Nephron (organoid): Measurements from ENCODE around the gene JPH2.

Experiments
- H3K27ac Mint-ChIP-seq, 3 experiments: 2 replicates each; pipeline ENCODE4 v1.8.0; 2020; ENCODE audit warnings: mixed read lengths in 3 of 3, mild to moderate bottlenecking in 2 of 3, moderate library complexity in 1 of 3
- H3K27me3 Mint-ChIP-seq: 2 replicates; pipeline ENCODE4 v1.8.0; 2021; ENCODE audit warnings: low read depth, mild to moderate bottlenecking, moderate library complexity, mixed read lengths
- H3K36me3 Mint-ChIP-seq: 2 replicates; pipeline ENCODE4 v1.8.0; 2020; ENCODE audit warnings: low read depth, mixed read lengths
- H3K4me1 Mint-ChIP-seq: 2 replicates; pipeline ENCODE4 v1.8.0; 2020; ENCODE audit warnings: mixed read lengths
- H3K4me3 Mint-ChIP-seq, 3 experiments: 2 replicates each; pipeline ENCODE4 v1.8.0; 2020; ENCODE audit warnings: mild to moderate bottlenecking in 3 of 3, mixed read lengths in 3 of 3, moderate library complexity in 2 of 3
- H3K9me3 Mint-ChIP-seq: 2 replicates; pipeline ENCODE4 v1.8.0; 2020; ENCODE audit warnings: mixed read lengths
- TF ChIP-seq, protein P1 (sequence below), 3 experiments: fragments of 200-600 bp; sonication (generic); IDR thresholded peaks; one replicate each; pipeline ENCODE4 v1.5.0; 2021; ENCODE audit warnings: antibody characterized with exemption in 3 of 3; ENCODE audit not compliant: unreplicated experiment in 3 of 3

Gene JPH2

DNA sequence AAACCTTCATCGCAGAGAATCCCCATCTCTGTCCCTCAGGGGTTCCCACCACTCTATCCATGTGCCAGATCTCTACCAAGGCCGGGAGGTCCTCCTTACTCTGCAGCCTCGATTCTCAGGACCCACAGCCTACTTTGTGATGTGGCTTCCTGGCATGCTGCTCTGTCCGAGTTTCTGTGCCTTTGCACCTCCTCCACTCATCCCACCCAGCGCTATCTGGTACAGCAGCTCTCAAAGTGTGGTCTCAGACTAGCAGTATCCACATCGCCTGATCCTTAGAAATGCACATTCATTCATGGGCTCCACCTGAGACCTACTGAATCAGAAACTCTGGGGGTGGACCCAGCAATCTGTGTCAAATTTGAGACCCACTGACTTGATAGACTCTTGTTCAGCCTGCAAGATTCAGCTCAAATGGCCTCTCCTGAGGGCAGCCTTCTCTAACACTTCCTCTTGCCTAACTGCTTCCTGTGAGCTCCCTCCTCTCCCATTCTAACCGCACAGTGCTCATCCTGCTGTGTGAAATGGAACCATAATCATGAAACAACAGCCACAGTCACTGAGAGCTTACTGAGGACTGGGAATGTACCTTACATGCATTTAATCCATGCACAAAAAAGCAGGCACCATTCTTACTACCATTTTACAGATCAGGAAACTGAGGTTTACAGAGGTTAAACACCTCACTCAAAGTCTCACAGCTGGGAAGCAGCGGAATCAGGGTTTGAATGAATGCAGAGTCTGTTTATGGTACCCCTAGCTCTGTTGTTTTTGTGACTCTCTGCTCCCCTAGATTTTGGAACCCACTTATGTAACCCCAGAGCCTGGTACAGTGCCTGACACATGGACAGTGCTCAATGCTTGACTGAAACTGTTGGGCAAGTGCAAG, 69.4 kb downstream of the JPH2 start:
- H3K27me3 Mint-ChIP-seq = peaks cover 5% of the 10 kb centered on the region
- H3K9me3 Mint-ChIP-seq = no peaks in the 10 kb centered on the region
- TF ChIP-seq, protein P1, sequence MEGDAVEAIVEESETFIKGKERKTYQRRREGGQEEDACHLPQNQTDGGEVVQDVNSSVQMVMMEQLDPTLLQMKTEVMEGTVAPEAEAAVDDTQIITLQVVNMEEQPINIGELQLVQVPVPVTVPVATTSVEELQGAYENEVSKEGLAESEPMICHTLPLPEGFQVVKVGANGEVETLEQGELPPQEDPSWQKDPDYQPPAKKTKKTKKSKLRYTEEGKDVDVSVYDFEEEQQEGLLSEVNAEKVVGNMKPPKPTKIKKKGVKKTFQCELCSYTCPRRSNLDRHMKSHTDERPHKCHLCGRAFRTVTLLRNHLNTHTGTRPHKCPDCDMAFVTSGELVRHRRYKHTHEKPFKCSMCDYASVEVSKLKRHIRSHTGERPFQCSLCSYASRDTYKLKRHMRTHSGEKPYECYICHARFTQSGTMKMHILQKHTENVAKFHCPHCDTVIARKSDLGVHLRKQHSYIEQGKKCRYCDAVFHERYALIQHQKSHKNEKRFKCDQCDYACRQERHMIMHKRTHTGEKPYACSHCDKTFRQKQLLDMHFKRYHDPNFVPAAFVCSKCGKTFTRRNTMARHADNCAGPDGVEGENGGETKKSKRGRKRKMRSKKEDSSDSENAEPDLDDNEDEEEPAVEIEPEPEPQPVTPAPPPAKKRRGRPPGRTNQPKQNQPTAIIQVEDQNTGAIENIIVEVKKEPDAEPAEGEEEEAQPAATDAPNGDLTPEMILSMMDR (IDR thresholded peaks at IDR 0.05; ENCODE audit: unreplicated experiment in 3 of 3) = no peak
- peaks cover 37% of the 10 kb centered on the region for H3K4me1 Mint-ChIP-seq
- H3K4me3 Mint-ChIP-seq = no peak overlapping the region
- no peak overlapping the region for H3K27ac Mint-ChIP-seq
- H3K36me3 Mint-ChIP-seq = no peaks in the 10 kb centered on the region

DNA sequence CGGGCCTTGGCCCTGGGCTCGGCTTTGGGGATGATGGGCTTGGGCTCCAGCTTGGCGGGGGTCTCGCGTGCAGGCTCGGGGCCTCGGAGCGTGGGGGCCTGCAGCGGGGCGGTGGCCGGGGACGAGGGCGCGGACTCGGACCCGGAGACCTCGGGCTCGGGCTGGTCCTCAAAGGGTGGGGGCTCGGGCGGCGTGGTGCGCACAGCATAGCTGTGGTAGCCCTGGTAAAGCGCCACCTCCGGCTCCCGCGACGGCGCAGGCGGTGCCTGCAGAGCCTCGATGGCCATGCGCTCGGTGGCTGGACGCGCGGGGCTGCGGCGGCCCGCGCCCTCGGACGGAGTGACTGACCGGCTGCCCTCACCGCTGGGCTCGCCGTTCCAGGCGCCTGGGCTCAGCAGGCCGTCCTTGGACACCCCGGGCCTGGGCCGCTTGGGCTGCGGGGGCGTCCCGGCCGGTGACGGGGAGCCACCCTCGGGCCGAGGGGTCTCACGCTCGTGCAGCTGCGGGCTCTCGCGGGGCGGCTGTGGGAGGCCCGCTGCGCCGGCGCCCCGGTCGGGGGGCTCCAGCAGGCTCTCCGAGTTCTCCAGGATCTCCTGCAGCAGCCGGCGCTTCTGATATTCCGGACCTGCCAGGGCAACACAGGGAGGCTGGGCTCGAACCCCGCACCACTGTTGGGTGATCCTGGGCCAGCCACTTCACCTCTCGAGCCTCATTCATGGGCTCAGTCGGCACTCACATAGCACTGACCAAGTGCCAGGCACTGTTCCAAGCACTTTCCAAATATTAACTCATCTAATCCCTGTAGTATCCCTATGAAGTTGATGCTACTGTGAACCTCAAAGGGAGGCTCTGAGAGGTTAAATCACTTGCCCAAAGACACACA, 71.0 kb downstream of the JPH2 start:
- TF ChIP-seq, protein P1 (IDR thresholded peaks at IDR 0.05; ENCODE audit: unreplicated experiment in 3 of 3) = no peak

DNA sequence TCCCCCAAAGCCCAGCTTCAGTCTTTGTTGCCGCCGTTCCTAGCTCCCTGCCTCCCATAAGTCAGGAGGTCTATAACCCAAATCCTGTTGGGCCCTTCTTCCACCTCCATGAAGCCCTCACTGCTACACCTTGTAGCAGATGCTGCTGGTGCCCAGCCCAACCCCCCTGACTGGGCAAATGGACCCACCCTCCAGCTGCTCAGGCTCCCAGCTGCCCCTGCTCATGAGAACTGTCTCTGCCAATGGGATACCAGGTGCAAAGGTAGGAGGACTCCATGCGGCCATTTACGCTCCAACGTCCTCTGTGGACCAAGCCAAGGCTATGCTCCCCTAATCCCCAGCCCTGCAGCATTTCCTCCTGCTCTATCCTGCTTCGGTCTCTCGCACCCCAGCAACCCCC, 71.8 kb downstream of the JPH2 start:
- H3K4me1 Mint-ChIP-seq = peaks cover 42% of the 10 kb centered on the region

More for the DNA sequence above, 71.0 kb downstream of the JPH2 start:
- no peaks in the 10 kb centered on the region for H3K36me3 Mint-ChIP-seq
- peak overlapping the region in 2 of 3 experiments; percentile 46 to 47 for H3K27ac Mint-ChIP-seq
- peaks cover 45% of the 10 kb centered on the region for H3K4me1 Mint-ChIP-seq
- no peaks in the 10 kb centered on the region for H3K9me3 Mint-ChIP-seq
- H3K4me3 Mint-ChIP-seq = no peak overlapping the region
- H3K27me3 Mint-ChIP-seq = peaks cover 5% of the 10 kb centered on the region

DNA sequence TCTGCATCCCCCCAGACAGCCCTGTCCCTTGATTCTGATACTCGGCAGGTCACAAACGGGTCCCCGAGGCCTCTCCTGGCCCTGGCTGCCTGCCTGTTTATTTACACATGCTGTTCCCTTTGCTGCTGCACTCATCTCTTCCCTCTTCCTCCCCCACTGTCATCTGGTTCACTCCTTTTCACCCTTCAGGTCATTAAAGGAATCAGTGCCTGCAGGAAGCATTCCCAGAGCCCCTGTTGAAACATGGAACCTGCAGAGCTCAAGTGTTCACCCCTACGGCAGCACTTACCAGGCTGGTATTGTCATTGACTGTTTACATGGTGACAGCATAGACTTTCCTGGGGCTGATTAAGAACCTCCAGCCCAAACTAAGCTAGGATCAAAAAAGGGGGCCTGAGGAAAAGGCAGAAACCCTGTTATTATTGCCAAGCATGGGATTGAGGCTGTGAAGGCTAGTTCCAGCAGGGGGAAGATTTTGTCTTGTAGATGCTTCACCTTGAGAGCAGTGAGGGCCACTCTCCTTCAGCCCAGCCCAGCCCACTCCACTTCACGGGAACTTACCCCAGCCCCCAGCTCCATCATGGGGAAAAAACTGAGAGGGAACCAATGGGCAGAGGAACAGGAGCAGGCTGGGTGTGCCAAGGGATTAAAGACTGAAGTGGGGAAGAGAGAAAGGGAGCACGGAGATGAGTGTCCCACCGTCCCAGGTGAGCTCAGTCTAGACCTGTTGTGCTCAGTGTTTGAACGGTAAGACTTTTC, 73.2 kb downstream of the JPH2 start:
- H3K9me3 Mint-ChIP-seq = no peaks in the 10 kb centered on the region
- H3K4me3 Mint-ChIP-seq = peak overlapping the region in 1 of 3 experiments; percentile 6
- H3K36me3 Mint-ChIP-seq = no peaks in the 10 kb centered on the region
- peak overlapping the region in 2 of 3 experiments; percentile 69 to 72 for H3K27ac Mint-ChIP-seq
- peaks cover 46% of the 10 kb centered on the region for H3K4me1 Mint-ChIP-seq
- TF ChIP-seq, protein P1 (IDR thresholded peaks at IDR 0.05; ENCODE audit: unreplicated experiment in 3 of 3) = no peak
- H3K27me3 Mint-ChIP-seq = peaks cover 5% of the 10 kb centered on the region

More for the DNA sequence above, 71.8 kb downstream of the JPH2 start:
- Mint-ChIP-seq H3K27me3 (peaks cover 5% of the 10 kb centered on the region), H3K36me3 (no peaks in the 10 kb centered on the region), H3K9me3 (no peaks in the 10 kb centered on the region), H3K27ac (no peak overlapping the region), H3K4me3 (no peak overlapping the region)
- TF ChIP-seq, protein P1 (IDR thresholded peaks at IDR 0.05; ENCODE audit: unreplicated experiment in 3 of 3) = no peak

DNA sequence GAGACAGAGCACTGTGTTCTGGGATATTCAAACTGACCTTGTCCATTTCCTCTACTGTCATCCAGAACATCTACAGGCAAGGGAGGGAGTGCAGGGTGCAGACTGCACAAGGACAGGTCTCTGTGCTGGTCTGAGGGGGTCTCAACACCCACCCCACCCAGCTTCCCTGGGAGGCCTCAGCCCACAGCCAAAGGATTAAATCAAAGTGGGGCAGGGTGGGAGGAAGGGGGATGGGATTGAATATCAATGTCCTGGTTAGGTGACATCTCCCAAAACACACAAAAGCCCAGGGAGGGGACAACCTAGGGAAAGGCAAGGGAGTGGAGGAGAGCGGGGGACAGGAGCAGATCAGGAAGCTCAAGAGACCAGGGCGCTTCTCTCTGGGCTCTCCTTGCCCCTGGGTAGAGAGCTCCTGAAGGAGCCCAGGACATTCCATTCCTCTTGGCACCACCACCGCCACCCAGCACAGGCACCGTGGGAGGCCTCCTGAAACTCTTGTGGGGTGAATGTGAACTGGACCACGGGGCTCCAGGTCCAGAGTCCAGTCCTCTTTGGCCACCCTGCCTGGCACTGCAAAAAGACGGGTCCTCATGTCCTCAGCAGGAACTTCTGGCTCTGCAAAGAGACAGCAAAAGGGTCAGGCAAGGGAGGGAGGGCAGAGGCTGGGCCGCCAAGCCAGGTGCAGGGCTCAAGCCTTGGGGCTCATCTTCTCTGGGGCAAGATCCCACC, 73.9 kb downstream of the JPH2 start:
- no peak overlapping the region for H3K4me3 Mint-ChIP-seq
- no peaks in the 10 kb centered on the region for H3K36me3 Mint-ChIP-seq
- TF ChIP-seq, protein P1 (IDR thresholded peaks at IDR 0.05; ENCODE audit: unreplicated experiment in 3 of 3) = no peak
- peaks cover 5% of the 10 kb centered on the region for H3K27me3 Mint-ChIP-seq
- peaks cover 42% of the 10 kb centered on the region for H3K4me1 Mint-ChIP-seq
- peak overlapping the region in 2 of 3 experiments; percentile 69 to 72 for H3K27ac Mint-ChIP-seq
- H3K9me3 Mint-ChIP-seq = no peaks in the 10 kb centered on the region
